ENCODE measurements around the gene DOCK2. TPM values are rescaled to one million over a fixed set of nuclear protein-coding genes. Genes with fewer than 3 reads are reported as not detected.

The DOCK2 gene
- polyA plus RNA-seq, 2 of the 4 experiments (the other 2 are of a cell fraction): 2.1 to 4.6 TPM

GRCh38 chr5:169910393-169910792, 273.3 kb downstream of the DOCK2 start (continued):
- no peak for TF ChIP-seq PBX3 (IDR thresholded peaks at IDR 0.05)
- no peak for TF ChIP-seq REST (IDR thresholded peaks at IDR 0.05)
- TF ChIP-seq ZC3H11A (IDR thresholded peaks at IDR 0.05): no peak

- ATAC-seq: 0 out of 6 replicates have a peak, but pooled peaks of 1 of the 2 experiments have one; percentile 31
Measured at GRCh38 chr5:169911448-169912212, 274.6 kb downstream of the DOCK2 start.

GRCh38 chr5:169913479-169913878, 276.4 kb downstream of the DOCK2 start:
- CTCF ChIA-PET: interaction anchor here (0.5 to 0.8 kb wide), 3 partner anchors 29 to 66 kb away, joined by 3 to 4 read pairs (median 3); partner anchors contain the start of gene INSYN2B
- no peak for TF ChIP-seq BCL3 (IDR thresholded peaks at IDR 0.05)
- TF ChIP-seq SMC3 (IDR thresholded peaks at IDR 0.05): no peak
- TF ChIP-seq NPAS2 (CRISPR knock-in tag; IDR thresholded peaks at IDR 0.05; ENCODE audit: borderline replicate concordance): no peak
- TF ChIP-seq E2F6 (IDR thresholded peaks at IDR 0.05; ENCODE audit: borderline replicate concordance, low read depth): no peak
- TF ChIP-seq ESRRA (IDR thresholded peaks at IDR 0.05; ENCODE audit: borderline replicate concordance, low read length): no peak
- no peak for TF ChIP-seq RAD21 (conservative IDR thresholded peaks at IDR 0.05 in 1 of 2, IDR thresholded peaks at IDR 0.05 in 1 of 2)
- TF ChIP-seq NFE2L2 (conservative IDR thresholded peaks at IDR 0.05; ENCODE audit: low read length): no peak
- no peak for TF ChIP-seq HEYL (CRISPR knock-in tag; IDR thresholded peaks at IDR 0.05)
- TF ChIP-seq JUNB (IDR thresholded peaks at IDR 0.05): no peak
- no peak for TF ChIP-seq CTCF (IDR thresholded peaks at IDR 0.05)
- TF ChIP-seq HES2 (IDR thresholded peaks at IDR 0.05): no peak

More at GRCh38 chr5:169911448-169912212, 274.6 kb downstream of the DOCK2 start:
- FAIRE-seq (no peak), DNase-seq (ENCODE audit: low read depth in 1 of 2, low spot score in 1 of 2) (peak in 1 of 2 experiments; percentile 25)
- H3K4me2 ChIP-seq: no peak overlapping the region
- no peaks in the 10 kb centered on the region for H3K4me1 ChIP-seq
- TF ChIP-seq RFX5 (IDR thresholded peaks at IDR 0.05) (no peak), PHF8 (IDR thresholded peaks at IDR 0.05; ENCODE audit: borderline replicate concordance, low read depth) (no peak), CTCF (IDR thresholded peaks at IDR 0.05) (0 out of 3 replicates have a peak, but pooled peaks have one; percentile 11), ZSCAN20 (CRISPR knock-in tag; IDR thresholded peaks at IDR 0.05) (no peak), NFE2L2 (conservative IDR thresholded peaks at IDR 0.05; ENCODE audit: low read length) (no peak), CEBPB (IDR thresholded peaks at IDR 0.05) (peak in 1 of 2 experiments; percentile 40; a peak in 1 of 4 replicates), TP53 (CRISPR knock-in tag; IDR thresholded peaks at IDR 0.05) (no peak), RAD21 (conservative IDR thresholded peaks at IDR 0.05 in 1 of 2, IDR thresholded peaks at IDR 0.05 in 1 of 2) (peak in 1 of 2 experiments; percentile 49; a peak in 3 of 5 replicates)
- 52% methylated on average over 4 of the region's 4 CpGs for WGBS (ENCODE audit: missing lambda C conversion rate)
- H3K9me3 ChIP-seq: no peaks in the 10 kb centered on the region
- H3K4me3 ChIP-seq: no peak overlapping the region
- CTCF ChIA-PET: no interaction called here
- POLR2A ChIA-PET: no interaction called here
- H3K27ac ChIP-seq: no peak overlapping the region

More at GRCh38 chr5:169913479-169913878, 276.4 kb downstream of the DOCK2 start:
- no peak for FAIRE-seq
- no peak for DNase-seq (ENCODE audit: low read depth in 1 of 2, low spot score in 1 of 2)
- Histone ChIP-seq H3K9me3 (no peaks in the 10 kb centered on the region), H3K4me3 (no peak overlapping the region), H3K27ac (no peak overlapping the region), H3K4me1 (no peaks in the 10 kb centered on the region), H3K4me2 (no peak overlapping the region)
- ATAC-seq: no peak
- POLR2A ChIA-PET: no interaction called here
- 45% methylated on average over 2 of the region's 2 CpGs for WGBS (ENCODE audit: missing lambda C conversion rate)

All from A549 (cell line).